ENCODE measurements around the gene CFLAR. TPM values are rescaled to one million over a fixed set of nuclear protein-coding genes. Genes with fewer than 3 reads are reported as not detected.
A peak's percentile ranks its signal among the peaks of the same experiment; 100 is the strongest.

Gene CFLAR
- total RNA-seq, 2 experiments from 2014 or later, result 90.4 to 95.0 TPM

GRCh38 chr2:201223089-201224073 lies 107.4 kb downstream of the CFLAR start:
- H3K27me3 Mint-ChIP-seq (ENCODE audit: low read depth), result no peaks in the 10 kb centered on the region
- ATAC-seq (peak; percentile 46), DNase-seq (no peak)
- CTCF ChIA-PET, result interaction anchor here (1.1 to 6.3 kb wide), 5 partner anchors 9 to 46 kb away, joined by 4 to 72 read pairs (median 7); partner anchors contain the start of gene CASP10
- H3K4me3 Mint-ChIP-seq, result peak overlapping the region; percentile 23
- peak overlapping the region; percentile 78 for H3K27ac Mint-ChIP-seq
- no peaks in the 10 kb centered on the region for H3K9me3 Mint-ChIP-seq (ENCODE audit: insufficient read depth)
- POLR2A ChIA-PET, result interaction anchor here (1.0 kb wide), 1 partner anchor 41 kb away, joined by 4 read pairs; the partner anchor contains the start of gene CASP10
- H3K36me3 Mint-ChIP-seq (ENCODE audit: low read depth), result peaks cover 49% of the 10 kb centered on the region
- H3K4me1 Mint-ChIP-seq (ENCODE audit: low read depth), result peaks cover 44% of the 10 kb centered on the region

Other genes starting within 250 kb of the CFLAR start
- gene PPIL3, start 227.1 kb upstream of the CFLAR start, total RNA-seq, result 10 to 100 TPM; 81.6 to 82.9 TPM
- 10 to 100 TPM; 37.0 to 39.0 TPM for gene NIF3L1, start 226.8 kb upstream of the CFLAR start, total RNA-seq
- 10 to 100 TPM; 47.4 to 57.2 TPM for gene ORC2, start 152.5 kb upstream of the CFLAR start, total RNA-seq
- gene HYCC2, start 44.5 kb upstream of the CFLAR start, total RNA-seq, result 10 to 100 TPM; 35.9 to 40.2 TPM
- 100 to 1,000 TPM; 167 to 173 TPM for gene NDUFB3, start 44.2 kb upstream of the CFLAR start, total RNA-seq
- 10 to 100 TPM; 40.7 to 42.8 TPM for gene CASP10, start 67.0 kb downstream of the CFLAR start, total RNA-seq
- gene CASP8, start 144.4 kb downstream of the CFLAR start, total RNA-seq, result 10 to 100 TPM; 62.7 to 63.2 TPM
- 1 to 10 TPM; 2.8 to 3.0 TPM for gene FLACC1, start 241.2 kb downstream of the CFLAR start, total RNA-seq